Measurements from ENCODE around the gene PHF21A. TPM values are rescaled to one million over a fixed set of nuclear protein-coding genes. Genes with fewer than 3 reads are reported as not detected.

Gene PHF21A
- total and polyA plus RNA-seq, 2 of the 8 experiments (the other 6 are each of a cell fraction or from before 2014, with no cell fraction given): 17.6 to 40.3 TPM

DNA sequence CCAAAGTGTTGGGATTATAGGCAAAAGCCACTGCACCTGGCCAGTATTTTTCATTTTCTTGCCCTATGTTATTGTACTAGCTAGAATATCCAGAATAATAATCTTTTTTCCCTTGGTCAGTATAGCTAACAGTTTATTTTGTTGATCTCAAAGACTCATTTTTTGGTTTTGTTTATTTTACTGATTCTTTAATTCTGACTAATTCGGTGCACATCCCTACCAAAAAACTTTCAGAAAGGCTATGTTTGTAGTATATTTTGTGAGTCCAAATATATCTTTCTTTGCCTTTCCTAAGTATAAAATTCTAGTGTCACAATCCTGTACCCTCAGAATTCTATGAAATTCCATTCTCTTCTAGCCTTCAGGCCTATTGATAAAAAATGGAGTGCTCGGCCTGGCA is 84.3 kb downstream of the PHF21A start (continued):
- TF ChIP-seq, protein P1, sequence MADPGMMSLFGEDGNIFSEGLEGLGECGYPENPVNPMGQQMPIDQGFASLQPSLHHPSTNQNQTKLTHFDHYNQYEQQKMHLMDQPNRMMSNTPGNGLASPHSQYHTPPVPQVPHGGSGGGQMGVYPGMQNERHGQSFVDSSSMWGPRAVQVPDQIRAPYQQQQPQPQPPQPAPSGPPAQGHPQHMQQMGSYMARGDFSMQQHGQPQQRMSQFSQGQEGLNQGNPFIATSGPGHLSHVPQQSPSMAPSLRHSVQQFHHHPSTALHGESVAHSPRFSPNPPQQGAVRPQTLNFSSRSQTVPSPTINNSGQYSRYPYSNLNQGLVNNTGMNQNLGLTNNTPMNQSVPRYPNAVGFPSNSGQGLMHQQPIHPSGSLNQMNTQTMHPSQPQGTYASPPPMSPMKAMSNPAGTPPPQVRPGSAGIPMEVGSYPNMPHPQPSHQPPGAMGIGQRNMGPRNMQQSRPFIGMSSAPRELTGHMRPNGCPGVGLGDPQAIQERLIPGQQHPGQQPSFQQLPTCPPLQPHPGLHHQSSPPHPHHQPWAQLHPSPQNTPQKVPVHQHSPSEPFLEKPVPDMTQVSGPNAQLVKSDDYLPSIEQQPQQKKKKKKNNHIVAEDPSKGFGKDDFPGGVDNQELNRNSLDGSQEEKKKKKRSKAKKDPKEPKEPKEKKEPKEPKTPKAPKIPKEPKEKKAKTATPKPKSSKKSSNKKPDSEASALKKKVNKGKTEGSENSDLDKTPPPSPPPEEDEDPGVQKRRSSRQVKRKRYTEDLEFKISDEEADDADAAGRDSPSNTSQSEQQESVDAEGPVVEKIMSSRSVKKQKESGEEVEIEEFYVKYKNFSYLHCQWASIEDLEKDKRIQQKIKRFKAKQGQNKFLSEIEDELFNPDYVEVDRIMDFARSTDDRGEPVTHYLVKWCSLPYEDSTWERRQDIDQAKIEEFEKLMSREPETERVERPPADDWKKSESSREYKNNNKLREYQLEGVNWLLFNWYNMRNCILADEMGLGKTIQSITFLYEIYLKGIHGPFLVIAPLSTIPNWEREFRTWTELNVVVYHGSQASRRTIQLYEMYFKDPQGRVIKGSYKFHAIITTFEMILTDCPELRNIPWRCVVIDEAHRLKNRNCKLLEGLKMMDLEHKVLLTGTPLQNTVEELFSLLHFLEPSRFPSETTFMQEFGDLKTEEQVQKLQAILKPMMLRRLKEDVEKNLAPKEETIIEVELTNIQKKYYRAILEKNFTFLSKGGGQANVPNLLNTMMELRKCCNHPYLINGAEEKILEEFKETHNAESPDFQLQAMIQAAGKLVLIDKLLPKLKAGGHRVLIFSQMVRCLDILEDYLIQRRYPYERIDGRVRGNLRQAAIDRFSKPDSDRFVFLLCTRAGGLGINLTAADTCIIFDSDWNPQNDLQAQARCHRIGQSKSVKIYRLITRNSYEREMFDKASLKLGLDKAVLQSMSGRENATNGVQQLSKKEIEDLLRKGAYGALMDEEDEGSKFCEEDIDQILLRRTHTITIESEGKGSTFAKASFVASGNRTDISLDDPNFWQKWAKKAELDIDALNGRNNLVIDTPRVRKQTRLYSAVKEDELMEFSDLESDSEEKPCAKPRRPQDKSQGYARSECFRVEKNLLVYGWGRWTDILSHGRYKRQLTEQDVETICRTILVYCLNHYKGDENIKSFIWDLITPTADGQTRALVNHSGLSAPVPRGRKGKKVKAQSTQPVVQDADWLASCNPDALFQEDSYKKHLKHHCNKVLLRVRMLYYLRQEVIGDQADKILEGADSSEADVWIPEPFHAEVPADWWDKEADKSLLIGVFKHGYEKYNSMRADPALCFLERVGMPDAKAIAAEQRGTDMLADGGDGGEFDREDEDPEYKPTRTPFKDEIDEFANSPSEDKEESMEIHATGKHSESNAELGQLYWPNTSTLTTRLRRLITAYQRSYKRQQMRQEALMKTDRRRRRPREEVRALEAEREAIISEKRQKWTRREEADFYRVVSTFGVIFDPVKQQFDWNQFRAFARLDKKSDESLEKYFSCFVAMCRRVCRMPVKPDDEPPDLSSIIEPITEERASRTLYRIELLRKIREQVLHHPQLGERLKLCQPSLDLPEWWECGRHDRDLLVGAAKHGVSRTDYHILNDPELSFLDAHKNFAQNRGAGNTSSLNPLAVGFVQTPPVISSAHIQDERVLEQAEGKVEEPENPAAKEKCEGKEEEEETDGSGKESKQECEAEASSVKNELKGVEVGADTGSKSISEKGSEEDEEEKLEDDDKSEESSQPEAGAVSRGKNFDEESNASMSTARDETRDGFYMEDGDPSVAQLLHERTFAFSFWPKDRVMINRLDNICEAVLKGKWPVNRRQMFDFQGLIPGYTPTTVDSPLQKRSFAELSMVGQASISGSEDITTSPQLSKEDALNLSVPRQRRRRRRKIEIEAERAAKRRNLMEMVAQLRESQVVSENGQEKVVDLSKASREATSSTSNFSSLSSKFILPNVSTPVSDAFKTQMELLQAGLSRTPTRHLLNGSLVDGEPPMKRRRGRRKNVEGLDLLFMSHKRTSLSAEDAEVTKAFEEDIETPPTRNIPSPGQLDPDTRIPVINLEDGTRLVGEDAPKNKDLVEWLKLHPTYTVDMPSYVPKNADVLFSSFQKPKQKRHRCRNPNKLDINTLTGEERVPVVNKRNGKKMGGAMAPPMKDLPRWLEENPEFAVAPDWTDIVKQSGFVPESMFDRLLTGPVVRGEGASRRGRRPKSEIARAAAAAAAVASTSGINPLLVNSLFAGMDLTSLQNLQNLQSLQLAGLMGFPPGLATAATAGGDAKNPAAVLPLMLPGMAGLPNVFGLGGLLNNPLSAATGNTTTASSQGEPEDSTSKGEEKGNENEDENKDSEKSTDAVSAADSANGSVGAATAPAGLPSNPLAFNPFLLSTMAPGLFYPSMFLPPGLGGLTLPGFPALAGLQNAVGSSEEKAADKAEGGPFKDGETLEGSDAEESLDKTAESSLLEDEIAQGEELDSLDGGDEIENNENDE (IDR thresholded peaks at IDR 0.05; ENCODE audit: insufficient replicate concordance, low read length): no peak
- TF ChIP-seq, protein P2, sequence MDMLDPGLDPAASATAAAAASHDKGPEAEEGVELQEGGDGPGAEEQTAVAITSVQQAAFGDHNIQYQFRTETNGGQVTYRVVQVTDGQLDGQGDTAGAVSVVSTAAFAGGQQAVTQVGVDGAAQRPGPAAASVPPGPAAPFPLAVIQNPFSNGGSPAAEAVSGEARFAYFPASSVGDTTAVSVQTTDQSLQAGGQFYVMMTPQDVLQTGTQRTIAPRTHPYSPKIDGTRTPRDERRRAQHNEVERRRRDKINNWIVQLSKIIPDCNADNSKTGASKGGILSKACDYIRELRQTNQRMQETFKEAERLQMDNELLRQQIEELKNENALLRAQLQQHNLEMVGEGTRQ (IDR thresholded peaks at IDR 0.05; ENCODE audit: low read length): no peak
- TF ChIP-seq, protein P3, sequence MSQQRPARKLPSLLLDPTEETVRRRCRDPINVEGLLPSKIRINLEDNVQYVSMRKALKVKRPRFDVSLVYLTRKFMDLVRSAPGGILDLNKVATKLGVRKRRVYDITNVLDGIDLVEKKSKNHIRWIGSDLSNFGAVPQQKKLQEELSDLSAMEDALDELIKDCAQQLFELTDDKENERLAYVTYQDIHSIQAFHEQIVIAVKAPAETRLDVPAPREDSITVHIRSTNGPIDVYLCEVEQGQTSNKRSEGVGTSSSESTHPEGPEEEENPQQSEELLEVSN (IDR thresholded peaks at IDR 0.05): no peak
- TF ChIP-seq CHD1 (IDR thresholded peaks at IDR 0.05; ENCODE audit: low read depth, low read length) (no peak), MAFK (IDR thresholded peaks at IDR 0.05; ENCODE audit: low read depth, low read length) (no peak), SUZ12 (IDR thresholded peaks at IDR 0.05; ENCODE audit: low read length) (no peak), CHD2 (IDR thresholded peaks at IDR 0.05; ENCODE audit: low read length) (no peak), CREB1 (IDR thresholded peaks at IDR 0.05) (no peak), NRF1 (IDR thresholded peaks at IDR 0.05; ENCODE audit: low read depth, low read length) (no peak), POLR2AphosphoS5 (IDR thresholded peaks at IDR 0.05; ENCODE audit: low read depth, low read length) (no peak), JUN (IDR thresholded peaks at IDR 0.05; ENCODE audit: low read depth, low read length) (no peak), POLR2A (IDR thresholded peaks at IDR 0.05; ENCODE audit: control extremely low read depth in 1 of 2, low read depth in 2 of 2, low read length in 2 of 2) (no peak)
